Ovary (tissue), 3 donors: ENCODE results near the gene DDX24.

Experiments used
- CTCF ChIP-seq, 3 donors: fragments of 450-650 bp in 2 of 3; fragments of 200-600 bp in 1 of 3; IDR thresholded peaks; one replicate each; pipeline versions ENCODE4 v1.5.1 to v1.8.0; 2016 to 2022; ENCODE audit warnings: antibody characterized with exemption in 3 of 3, mild to moderate bottlenecking in 1 of 3
- EP300 ChIP-seq: sonication (generic); formaldehyde crosslinking; IDR thresholded peaks from one replicate; pipeline ENCODE4 v1.6.1; 2017; ENCODE audit warnings: antibody characterized with exemption
- POLR2A ChIP-seq: fragments of 450-650 bp; IDR thresholded peaks from one replicate; pipeline ENCODE4 v1.6.1; 2017; ENCODE audit warnings: antibody characterized with exemption, mild to moderate bottlenecking, moderate library complexity
- donor health status: DM: no; HTN: no; CAD: no.

- TF ChIP-seq CTCF (IDR thresholded peaks at IDR 0.05), result no peak
- no peak for TF ChIP-seq POLR2A
- TF ChIP-seq EP300, result no peak
Measured at GRCh38 chr14:94088516-94088915, 7.5 kb upstream of the DDX24 start.
